Measurements from ENCODE around the gene C16orf95.

Gene C16orf95

DNA sequence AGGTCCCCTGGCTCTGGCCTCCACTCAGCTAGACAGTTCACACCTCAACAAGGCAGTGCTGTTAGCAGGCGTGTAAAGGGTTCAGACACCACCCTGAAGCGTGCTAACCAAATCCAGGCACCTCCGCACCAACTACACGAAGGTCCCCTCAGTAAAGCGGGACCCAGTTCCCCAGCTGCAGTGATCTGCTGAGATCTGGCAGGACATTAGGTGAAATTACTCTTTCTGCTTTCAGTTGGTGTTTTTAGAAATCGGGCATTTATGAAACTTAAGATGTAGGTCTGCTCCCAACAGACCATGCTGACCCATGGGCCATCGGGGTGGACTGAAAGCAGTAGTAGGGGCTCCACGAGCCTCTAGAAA is 39.3 kb upstream of the C16orf95 start:
- Histone ChIP-seq H3K36me3 (ENCODE audit: control insufficient read depth, insufficient read depth, low read length) (peaks cover 27% of the 10 kb centered on the region), H3K27me3 (ENCODE audit: control insufficient read depth, insufficient read depth, low read length) (no peaks in the 10 kb centered on the region), H3K9ac (ENCODE audit: low read length) (no peak overlapping the region), H3K4me3 (ENCODE audit: low read length) (no peak overlapping the region), H3K27ac (ENCODE audit: low read depth, low read length) (no peak overlapping the region), H3K4me1 (ENCODE audit: control insufficient read depth, insufficient read depth, low read length) (no peaks in the 10 kb centered on the region)

DNA sequence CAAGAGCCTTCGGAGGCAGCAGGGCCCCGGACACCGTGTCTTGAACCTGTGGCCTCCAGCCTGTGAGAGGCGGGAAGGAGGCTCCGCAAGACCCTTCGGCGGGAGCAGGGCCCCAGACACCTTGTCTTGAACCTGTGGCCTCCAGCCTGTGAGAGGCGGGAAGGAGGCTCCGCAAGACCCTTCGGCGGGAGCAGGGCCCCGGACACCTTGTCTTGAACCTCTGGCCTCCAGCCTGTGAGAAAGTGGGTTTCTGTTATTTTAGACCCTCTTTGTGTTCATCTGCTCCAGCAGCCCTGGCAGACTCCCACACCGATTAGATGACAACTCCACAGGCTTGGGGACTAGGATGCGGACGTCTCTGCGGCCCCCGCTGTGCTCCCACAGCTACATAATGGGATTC is 36.4 kb upstream of the C16orf95 start:
- H3K36me3 ChIP-seq (ENCODE audit: control insufficient read depth, insufficient read depth, low read length) = peaks cover 8% of the 10 kb centered on the region
- H3K27ac ChIP-seq (ENCODE audit: low read depth, low read length) = no peak overlapping the region
- H3K4me1 ChIP-seq (ENCODE audit: control insufficient read depth, insufficient read depth, low read length) = no peaks in the 10 kb centered on the region
- H3K4me3 ChIP-seq (ENCODE audit: low read length) = no peak overlapping the region
- no peaks in the 10 kb centered on the region for H3K27me3 ChIP-seq (ENCODE audit: control insufficient read depth, insufficient read depth, low read length)
- H3K9ac ChIP-seq (ENCODE audit: low read length) = no peak overlapping the region

DNA sequence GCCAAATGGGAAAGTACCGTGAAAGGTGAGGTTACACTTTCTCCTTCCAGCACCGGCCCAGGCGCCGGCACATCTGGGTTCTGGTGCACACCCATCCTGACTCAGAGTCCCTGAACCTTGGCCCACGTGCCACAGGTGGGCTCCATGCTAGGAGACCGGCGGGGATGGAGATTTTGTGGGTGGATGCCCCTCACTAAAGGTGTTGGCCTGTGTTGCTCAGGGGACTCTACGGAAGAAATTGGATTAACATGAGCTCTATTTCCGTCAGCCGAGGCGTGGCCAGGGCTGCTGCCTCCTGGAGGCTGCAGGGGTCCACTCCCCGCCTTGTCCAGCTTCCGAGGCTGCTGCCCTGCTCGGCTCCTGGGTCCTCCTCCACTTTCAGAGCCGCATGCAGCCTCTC is 35.6 kb upstream of the C16orf95 start:
- Histone ChIP-seq H3K4me3 (ENCODE audit: low read length) (no peak overlapping the region), H3K27me3 (ENCODE audit: control insufficient read depth, insufficient read depth, low read length) (no peaks in the 10 kb centered on the region), H3K36me3 (ENCODE audit: control insufficient read depth, insufficient read depth, low read length) (peaks cover 5% of the 10 kb centered on the region), H3K9ac (ENCODE audit: low read length) (no peak overlapping the region), H3K4me1 (ENCODE audit: control insufficient read depth, insufficient read depth, low read length) (no peaks in the 10 kb centered on the region), H3K27ac (ENCODE audit: low read depth, low read length) (no peak overlapping the region)

DNA sequence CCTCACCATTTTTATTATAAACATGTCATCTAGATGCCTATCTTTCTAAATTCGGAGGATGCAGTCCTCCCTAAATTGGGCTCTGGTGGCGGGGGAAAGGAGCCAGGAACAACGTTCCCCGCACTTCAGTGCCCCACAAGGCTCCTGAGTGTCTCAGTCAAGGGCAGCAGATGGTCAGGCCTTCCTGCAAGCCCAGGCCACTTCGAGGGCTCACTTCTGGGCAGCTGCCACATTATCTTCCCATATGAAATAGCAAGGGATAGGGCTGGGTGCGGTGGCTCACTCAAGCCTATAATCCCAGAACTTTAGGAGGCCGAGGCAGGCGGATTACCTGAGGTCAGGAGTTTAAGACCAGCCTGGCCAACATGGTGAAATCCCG is 34.1 kb upstream of the C16orf95 start:
- Histone ChIP-seq H3K9ac (ENCODE audit: low read length) (no peak overlapping the region), H3K36me3 (ENCODE audit: control insufficient read depth, insufficient read depth, low read length) (peaks cover 6% of the 10 kb centered on the region), H3K4me3 (ENCODE audit: low read length) (no peak overlapping the region), H3K27me3 (ENCODE audit: control insufficient read depth, insufficient read depth, low read length) (no peaks in the 10 kb centered on the region), H3K4me1 (ENCODE audit: control insufficient read depth, insufficient read depth, low read length) (no peaks in the 10 kb centered on the region), H3K27ac (ENCODE audit: low read depth, low read length) (no peak overlapping the region)

DNA sequence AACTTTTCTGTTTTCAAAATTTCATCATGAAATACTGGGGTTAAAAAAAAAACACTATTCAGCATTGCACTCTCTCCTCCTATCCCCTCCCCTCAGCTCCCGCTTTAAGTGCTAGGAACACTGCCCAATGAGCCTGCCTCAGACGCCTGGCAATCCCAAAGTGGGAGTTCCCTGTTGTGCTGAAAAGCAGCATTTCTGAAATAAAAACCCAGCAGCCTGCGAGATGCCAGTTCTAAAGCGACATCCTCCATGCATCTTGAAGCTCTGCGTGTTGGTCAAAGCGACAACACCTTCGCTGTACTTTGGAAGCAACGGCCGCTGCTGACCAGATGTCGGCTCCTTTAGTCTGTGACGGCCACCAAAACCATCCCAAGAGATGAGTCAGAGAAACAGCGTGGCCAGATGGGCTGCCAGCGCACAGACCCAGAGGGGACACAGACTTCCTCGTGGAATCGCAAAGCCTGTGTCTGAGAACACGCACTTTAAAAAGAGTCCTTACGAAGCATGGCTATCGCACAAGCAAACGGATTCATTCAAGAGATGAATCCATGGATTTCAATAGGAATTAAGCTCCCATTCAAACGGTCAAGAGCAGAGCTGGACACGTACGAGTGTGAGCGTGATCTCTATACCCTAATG is 33.6 kb upstream of the C16orf95 start:
- Histone ChIP-seq H3K27me3 (ENCODE audit: control insufficient read depth, insufficient read depth, low read length) (no peaks in the 10 kb centered on the region), H3K27ac (ENCODE audit: low read depth, low read length) (no peak overlapping the region), H3K36me3 (ENCODE audit: control insufficient read depth, insufficient read depth, low read length) (peaks cover 6% of the 10 kb centered on the region), H3K4me1 (ENCODE audit: control insufficient read depth, insufficient read depth, low read length) (no peaks in the 10 kb centered on the region), H3K9ac (ENCODE audit: low read length) (no peak overlapping the region), H3K4me3 (ENCODE audit: low read length) (no peak overlapping the region)

DNA sequence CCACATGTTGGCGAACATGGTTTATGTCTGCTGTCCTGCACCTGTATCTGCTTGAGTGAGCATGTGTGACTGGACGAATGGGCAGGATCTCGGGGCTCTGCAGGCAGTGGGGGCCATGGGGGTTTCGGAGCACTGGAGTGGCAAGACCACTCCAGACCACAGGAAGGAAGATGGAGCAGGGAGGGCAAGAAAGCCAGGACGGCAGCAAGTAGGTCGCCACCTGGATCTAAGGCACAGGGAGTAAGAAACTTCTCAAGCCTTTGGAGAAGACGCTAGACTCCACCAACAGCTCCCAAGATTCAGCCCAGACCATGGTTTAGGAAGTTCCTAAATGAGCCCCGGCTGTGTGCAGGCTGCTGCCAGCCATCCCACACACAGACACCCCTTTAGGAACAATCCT is 32.8 kb upstream of the C16orf95 start:
- Histone ChIP-seq H3K9ac (ENCODE audit: low read length) (no peak overlapping the region), H3K36me3 (ENCODE audit: control insufficient read depth, insufficient read depth, low read length) (peaks cover 6% of the 10 kb centered on the region), H3K27me3 (ENCODE audit: control insufficient read depth, insufficient read depth, low read length) (no peaks in the 10 kb centered on the region), H3K27ac (ENCODE audit: low read depth, low read length) (no peak overlapping the region), H3K4me3 (ENCODE audit: low read length) (no peak overlapping the region), H3K4me1 (ENCODE audit: control insufficient read depth, insufficient read depth, low read length) (no peaks in the 10 kb centered on the region)

DNA sequence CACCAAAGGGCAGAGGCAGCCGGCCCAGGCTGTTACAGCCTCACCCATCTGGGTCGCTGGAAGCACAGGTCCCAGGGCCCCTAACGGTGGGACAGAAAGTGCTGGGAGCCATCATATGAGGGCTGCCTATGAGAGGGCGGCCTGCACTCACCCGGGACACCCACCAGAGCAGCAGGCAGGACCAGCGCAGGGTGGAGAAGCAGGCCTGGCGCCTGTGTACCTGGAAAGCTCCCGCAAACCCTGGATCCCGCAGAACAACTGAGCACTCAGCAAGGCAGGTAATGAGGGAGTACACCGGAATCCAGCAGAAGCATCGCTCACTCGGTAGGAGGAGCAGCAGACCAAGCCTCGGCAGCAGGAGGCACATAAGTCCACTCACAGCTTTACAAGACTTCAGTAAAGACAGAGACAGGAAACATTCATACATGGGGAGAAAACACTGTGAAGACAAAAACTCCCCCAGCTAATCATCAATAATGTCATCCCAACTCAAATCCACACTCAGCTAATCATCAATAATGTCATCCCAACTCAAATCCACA is 31.5 kb upstream of the C16orf95 start:
- Histone ChIP-seq H3K36me3 (ENCODE audit: control insufficient read depth, insufficient read depth, low read length) (peaks cover 6% of the 10 kb centered on the region), H3K4me3 (ENCODE audit: low read length) (no peak overlapping the region), H3K9ac (ENCODE audit: low read length) (no peak overlapping the region), H3K4me1 (ENCODE audit: control insufficient read depth, insufficient read depth, low read length) (no peaks in the 10 kb centered on the region), H3K27me3 (ENCODE audit: control insufficient read depth, insufficient read depth, low read length) (no peaks in the 10 kb centered on the region), H3K27ac (ENCODE audit: low read depth, low read length) (no peak overlapping the region)

DNA sequence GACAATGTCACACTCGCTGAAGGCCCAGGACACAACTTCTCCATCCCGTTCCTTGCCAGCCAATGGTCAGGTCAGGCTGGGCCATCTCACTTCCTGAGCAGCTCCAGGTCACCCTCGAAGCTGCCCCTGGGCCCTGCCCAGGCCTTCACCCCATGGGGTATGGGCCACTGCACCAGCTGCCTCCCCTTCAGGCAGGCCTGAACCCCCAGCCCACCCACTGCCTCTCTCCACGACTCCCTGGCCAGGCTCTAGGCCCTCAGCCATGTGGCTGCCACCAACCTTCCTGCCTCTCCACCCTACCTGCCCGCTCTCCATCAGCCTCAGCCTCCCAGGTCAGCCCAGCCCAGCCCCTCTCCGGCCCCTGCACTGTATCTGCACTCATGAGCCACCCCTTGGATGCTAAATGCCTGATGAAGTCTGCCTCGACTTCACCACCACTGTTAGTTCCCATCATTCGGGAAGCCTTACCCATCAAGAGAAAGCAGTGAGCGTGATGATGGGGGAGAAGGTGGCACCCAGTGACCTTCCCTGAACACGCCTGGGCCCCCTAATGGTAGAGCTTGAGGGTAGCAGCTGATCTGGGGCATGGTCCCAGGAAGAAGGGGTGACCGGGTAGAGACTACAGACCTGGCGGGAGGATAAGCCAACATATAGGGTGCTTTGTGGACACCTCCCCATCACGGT is 30.9 kb upstream of the C16orf95 start:
- H3K4me1 ChIP-seq (ENCODE audit: control insufficient read depth, insufficient read depth, low read length) = no peaks in the 10 kb centered on the region
- H3K36me3 ChIP-seq (ENCODE audit: control insufficient read depth, insufficient read depth, low read length) = peaks cover 7% of the 10 kb centered on the region
- H3K27me3 ChIP-seq (ENCODE audit: control insufficient read depth, insufficient read depth, low read length) = no peaks in the 10 kb centered on the region
- H3K27ac ChIP-seq (ENCODE audit: low read depth, low read length) = no peak overlapping the region
- H3K9ac ChIP-seq (ENCODE audit: low read length) = no peak overlapping the region
- no peak overlapping the region for H3K4me3 ChIP-seq (ENCODE audit: low read length)

DNA sequence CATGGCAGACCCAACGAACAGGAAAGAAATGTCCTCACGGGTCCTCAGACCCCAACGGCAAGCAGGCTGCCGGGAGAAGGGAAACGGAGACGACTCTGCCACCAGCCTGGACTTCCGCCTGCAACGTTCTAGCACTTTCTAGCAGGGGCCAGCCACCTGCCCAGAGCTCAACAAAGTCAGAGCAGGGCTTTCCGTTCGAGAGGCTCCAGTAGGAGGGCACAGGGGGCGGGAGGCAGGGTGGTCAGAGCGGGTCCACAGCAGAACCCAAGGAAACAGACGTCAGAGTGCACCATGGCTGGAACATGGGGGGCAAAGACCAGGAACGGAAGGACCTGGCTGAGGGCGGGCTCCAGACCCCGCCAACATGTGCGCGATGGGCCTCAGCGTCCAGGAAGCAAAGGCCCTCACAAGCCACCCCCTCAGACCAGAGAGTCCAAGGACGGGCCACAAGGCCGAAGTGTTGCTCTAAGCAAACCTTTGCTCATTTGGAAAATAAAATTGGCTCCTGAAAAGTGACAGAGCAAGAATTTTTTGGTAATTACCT is 29.4 kb upstream of the C16orf95 start:
- no peaks in the 10 kb centered on the region for H3K4me1 ChIP-seq (ENCODE audit: control insufficient read depth, insufficient read depth, low read length)
- no peak overlapping the region for H3K4me3 ChIP-seq (ENCODE audit: low read length)
- no peak overlapping the region for H3K9ac ChIP-seq (ENCODE audit: low read length)
- peaks cover 21% of the 10 kb centered on the region for H3K36me3 ChIP-seq (ENCODE audit: control insufficient read depth, insufficient read depth, low read length)
- no peaks in the 10 kb centered on the region for H3K27me3 ChIP-seq (ENCODE audit: control insufficient read depth, insufficient read depth, low read length)
- H3K27ac ChIP-seq (ENCODE audit: low read depth, low read length) = no peak overlapping the region

DNA sequence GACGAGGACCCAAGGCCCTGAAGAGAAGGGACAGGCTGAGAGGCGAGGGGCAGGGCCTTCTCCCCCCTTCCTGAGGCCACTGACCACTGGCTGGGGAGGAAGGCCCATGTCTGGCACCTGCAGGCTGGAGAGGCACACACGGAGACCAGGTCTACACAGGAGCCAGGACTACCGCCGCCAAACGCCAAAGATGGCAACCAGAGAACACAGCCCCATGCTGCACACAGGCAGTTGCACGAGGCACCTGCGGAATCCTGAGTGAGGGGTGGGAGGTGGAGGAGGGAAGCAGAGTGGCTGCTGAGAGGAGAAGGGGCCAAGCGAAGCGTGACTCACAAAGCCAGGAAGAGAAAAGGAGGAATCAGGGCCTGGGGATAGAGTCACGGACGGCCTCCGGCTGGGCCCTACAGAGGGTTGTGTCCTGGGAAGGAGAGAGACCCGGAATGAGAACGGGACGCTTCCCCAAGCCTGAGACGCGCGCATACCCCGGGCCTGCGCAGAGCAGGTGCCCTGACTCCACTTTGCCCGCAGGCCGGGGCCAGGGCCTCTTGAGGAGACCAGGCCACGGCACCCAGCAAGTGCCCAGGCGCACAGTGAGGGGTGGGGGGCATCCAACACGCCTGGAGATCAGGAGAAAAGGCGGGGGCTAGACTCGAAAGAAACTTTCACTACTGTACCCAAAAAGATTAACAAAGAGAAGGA is 28.7 kb upstream of the C16orf95 start:
- H3K4me3 ChIP-seq (ENCODE audit: low read length) = no peak overlapping the region
- no peaks in the 10 kb centered on the region for H3K27me3 ChIP-seq (ENCODE audit: control insufficient read depth, insufficient read depth, low read length)
- H3K9ac ChIP-seq (ENCODE audit: low read length) = no peak overlapping the region
- no peaks in the 10 kb centered on the region for H3K4me1 ChIP-seq (ENCODE audit: control insufficient read depth, insufficient read depth, low read length)
- H3K36me3 ChIP-seq (ENCODE audit: control insufficient read depth, insufficient read depth, low read length) = peaks cover 21% of the 10 kb centered on the region
- no peak overlapping the region for H3K27ac ChIP-seq (ENCODE audit: low read depth, low read length)

DNA sequence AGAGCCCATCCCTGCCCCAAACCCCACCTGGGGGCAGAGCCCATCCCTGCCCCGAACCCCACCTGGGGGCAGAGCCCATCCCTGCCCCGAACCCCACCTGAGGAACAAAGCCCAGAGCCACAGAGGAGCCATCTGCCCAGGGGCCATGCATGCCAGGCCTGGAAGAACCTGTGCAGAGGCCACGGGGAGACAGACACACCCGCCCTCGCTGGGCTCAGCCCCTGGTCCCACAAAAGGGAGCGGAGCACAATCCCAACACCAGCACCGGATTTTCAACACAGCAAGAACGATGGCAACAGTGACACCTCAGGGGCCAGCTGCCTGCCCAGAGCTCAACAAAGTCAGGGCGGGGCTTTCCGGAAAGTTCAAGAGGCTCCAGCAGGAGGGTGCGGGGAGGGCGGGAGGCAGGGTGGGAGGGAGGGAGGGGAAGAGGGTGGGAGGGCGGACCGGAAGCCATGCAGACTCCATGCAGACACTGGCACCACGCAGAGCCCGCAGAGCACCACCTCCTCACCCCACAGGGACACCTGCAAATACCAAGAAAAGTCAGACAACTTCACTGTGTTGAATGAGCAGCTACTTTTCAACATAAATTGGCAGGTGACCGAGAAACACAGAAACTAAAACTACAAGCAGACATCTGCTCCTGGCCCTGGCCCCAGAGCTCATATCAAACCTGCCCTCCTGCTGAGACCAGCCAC is 27.9 kb upstream of the C16orf95 start:
- Histone ChIP-seq H3K27me3 (ENCODE audit: control insufficient read depth, insufficient read depth, low read length) (no peaks in the 10 kb centered on the region), H3K4me3 (ENCODE audit: low read length) (no peak overlapping the region), H3K4me1 (ENCODE audit: control insufficient read depth, insufficient read depth, low read length) (no peaks in the 10 kb centered on the region), H3K9ac (ENCODE audit: low read length) (no peak overlapping the region), H3K27ac (ENCODE audit: low read depth, low read length) (no peak overlapping the region), H3K36me3 (ENCODE audit: control insufficient read depth, insufficient read depth, low read length) (peaks cover 21% of the 10 kb centered on the region)

Data from rectal smooth muscle tissue (tissue), 1 donor.